GM12874 (cell line): Measurements from ENCODE around the gene APPL2.

Experiments
- CTCF ChIP-seq: IDR thresholded peaks from 2 replicates; pipeline ENCODE4 v1.5.1; 2011; ENCODE audit warnings: low read depth, mild to moderate bottlenecking, control low read depth, low read length, moderate library complexity; ENCODE audit not compliant: insufficient read depth

APPL2 gene

DNA sequence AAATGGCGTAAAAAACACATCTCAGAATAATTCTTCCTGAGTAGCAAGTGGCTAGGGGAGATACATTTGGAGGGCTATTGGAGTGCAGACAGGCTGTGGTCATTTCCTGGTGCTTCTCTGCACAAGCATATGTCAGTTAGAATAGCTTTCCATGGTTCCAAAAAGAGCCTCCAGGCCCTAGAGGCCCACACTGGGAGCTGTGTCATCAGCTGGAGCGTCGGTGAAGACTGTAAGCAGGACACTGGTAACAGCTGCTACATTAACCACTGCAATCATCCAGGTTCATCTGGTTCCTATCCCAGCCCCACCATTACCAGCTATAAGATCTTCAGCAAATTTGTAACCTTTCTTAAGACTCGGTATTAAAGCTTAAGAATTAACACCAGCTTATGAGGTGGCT lies 31.7 kb upstream of the APPL2 start:
- no peak for TF ChIP-seq CTCF

- TF ChIP-seq CTCF, result no peak
Measured at GRCh38 chr12:105264771-105265170, 28.8 kb upstream of the APPL2 start.

DNA sequence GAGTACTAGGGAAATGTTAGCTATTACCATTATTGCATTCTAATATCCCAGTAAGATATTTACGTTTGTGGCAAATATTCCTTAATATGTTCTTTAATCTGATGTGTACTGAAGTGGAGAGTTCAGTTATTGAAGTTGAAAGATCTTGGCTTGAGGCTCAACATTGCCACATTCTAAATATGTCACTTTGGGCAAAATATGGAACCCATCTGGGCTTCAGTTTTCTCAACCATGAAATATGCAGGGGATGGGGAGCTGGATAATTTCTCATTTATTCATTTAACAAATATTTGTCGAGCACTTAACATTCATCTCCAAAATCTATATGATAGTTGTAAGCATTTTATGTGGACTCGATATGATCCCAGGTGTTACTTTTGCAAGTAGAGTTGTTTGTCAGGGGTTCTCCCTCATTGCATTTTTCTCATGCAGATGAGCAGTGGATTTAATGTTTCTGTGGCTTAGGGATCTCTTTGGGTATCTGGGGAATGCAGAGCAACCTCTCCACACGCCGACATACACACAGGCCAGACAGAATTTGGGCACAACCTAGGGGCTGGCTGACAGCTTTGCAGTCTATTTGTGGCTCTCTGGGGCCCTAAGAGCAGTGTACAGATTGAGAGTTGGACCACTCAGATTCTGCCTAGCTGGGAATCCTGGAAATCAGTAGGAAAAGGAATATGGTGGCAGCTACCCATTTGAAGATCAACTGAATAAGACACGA lies 26.6 kb upstream of the APPL2 start:
- no peak for TF ChIP-seq CTCF

DNA sequence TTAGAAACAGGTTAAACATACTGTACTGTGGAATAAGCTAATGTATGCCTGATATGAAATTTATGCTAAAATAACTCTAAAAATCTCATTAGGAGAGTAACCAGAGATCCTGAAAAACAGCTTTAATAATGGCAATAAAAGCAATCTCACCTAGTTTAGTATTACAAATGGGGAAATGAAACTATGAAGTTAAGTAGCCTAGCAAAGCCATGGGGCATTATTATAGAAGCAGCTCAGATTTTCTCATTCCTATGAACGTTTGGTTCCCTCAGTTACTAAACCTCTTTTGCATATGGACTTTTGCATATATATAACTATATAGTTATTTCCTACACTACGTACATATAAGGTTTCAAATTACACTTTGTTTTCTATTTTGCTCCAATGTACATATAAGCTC lies 25.0 kb upstream of the APPL2 start:
- no peak for TF ChIP-seq CTCF

GRCh38 chr12:105259226-105259625 lies 23.3 kb upstream of the APPL2 start:
- no peak for TF ChIP-seq CTCF

DNA sequence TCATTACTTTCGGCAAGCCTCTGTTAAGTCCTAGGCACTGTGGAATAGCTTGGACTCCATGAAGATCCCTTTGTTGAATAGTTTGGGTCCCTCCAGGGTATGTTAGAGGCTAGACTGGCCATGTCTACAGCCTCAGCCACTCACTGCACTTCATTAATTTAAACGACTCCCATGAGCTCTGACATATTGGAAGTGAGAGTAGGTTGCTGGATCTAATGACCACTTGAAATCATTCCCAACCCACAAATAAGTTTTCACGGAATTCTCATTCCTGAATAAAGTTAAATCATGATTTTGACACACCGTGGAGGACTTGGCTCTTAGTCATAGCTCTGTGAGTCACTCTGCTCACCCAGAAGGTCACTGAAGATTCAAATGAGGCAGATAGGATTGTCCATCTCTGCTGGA lies 21.4 kb upstream of the APPL2 start:
- no peak for TF ChIP-seq CTCF

GRCh38 chr12:105256921-105257320 lies 20.9 kb upstream of the APPL2 start:
- TF ChIP-seq CTCF, result no peak
